Activated CD4-positive, alpha-beta T cell treated with anti-CD3 and anti-CD28 coated beads, Interleukin-2, amount 50 U/mL, for 1 hour (primary cell): ENCODE results near the gene NOSIP.

Experiments
- DNase-seq: peaks from one replicate; pipeline ENCODE4 v3.0.0-alpha.2; 2020

The NOSIP gene

GRCh38 chr19:49544154-49544553 lies 36.2 kb downstream of the NOSIP start:
- DNase-seq = no peak

- no peak for DNase-seq
Observed at GRCh38 chr19:49543032-49543431, 37.3 kb downstream of the NOSIP start.

- DNase-seq = no peak
Observed at GRCh38 chr19:49542446-49542845, 37.9 kb downstream of the NOSIP start.

- DNase-seq = no peak
Observed at GRCh38 chr19:49541914-49542313, 38.4 kb downstream of the NOSIP start.

- DNase-seq = no peak
Observed at GRCh38 chr19:49539192-49539952, 41.0 kb downstream of the NOSIP start.

GRCh38 chr19:49538643-49539042 lies 41.7 kb downstream of the NOSIP start:
- no peak for DNase-seq

- no peak for DNase-seq
Observed at GRCh38 chr19:49536921-49537462, 43.4 kb downstream of the NOSIP start.

GRCh38 chr19:49534632-49535385 lies 45.5 kb downstream of the NOSIP start:
- DNase-seq = no peak

GRCh38 chr19:49533551-49534488 lies 46.5 kb downstream of the NOSIP start:
- DNase-seq = peak; percentile 81

GRCh38 chr19:49530708-49531107 lies 49.6 kb downstream of the NOSIP start:
- no peak for DNase-seq

- DNase-seq = no peak
Observed at GRCh38 chr19:49528211-49528771, 52.1 kb downstream of the NOSIP start.

GRCh38 chr19:49524812-49525455 lies 55.4 kb downstream of the NOSIP start:
- DNase-seq = no peak

GRCh38 chr19:49520705-49521319 lies 59.5 kb downstream of the NOSIP start:
- no peak for DNase-seq

GRCh38 chr19:49518033-49518432 lies 62.3 kb downstream of the NOSIP start:
- no peak for DNase-seq

GRCh38 chr19:49515767-49516166 lies 64.6 kb downstream of the NOSIP start:
- no peak for DNase-seq

- no peak for DNase-seq
Observed at GRCh38 chr19:49514151-49514550, 66.2 kb downstream of the NOSIP start.

- no peak for DNase-seq
Observed at GRCh38 chr19:49513746-49514118, 66.6 kb downstream of the NOSIP start.

- DNase-seq = no peak
Observed at GRCh38 chr19:49512970-49513745, 67.2 kb downstream of the NOSIP start.

- no peak for DNase-seq
Observed at GRCh38 chr19:49507803-49508494, 72.4 kb downstream of the NOSIP start.

- peak; percentile 75 for DNase-seq
Observed at GRCh38 chr19:49506575-49507105, 73.7 kb downstream of the NOSIP start.
